GM23338 (cell line): Measurements from ENCODE around the gene ITGB6. TPM values are rescaled to one million over a fixed set of nuclear protein-coding genes. Genes with fewer than 3 reads are reported as not detected.
A peak's percentile ranks its signal among the peaks of the same experiment; 100 is the strongest.

ENCODE experiments used
- ATAC-seq: fragments of 200-7000 bp; cut with Tn5 transposase; 3 replicates; pipeline ENCODE4 v1.9.1; 2020
- DNase-seq: peaks from one replicate; pipeline ENCODE4 v3.0.0-alpha.2; 2015; ENCODE audit warnings: low spot score
- H2AFZ ChIP-seq: fragments of 200-600 bp; sonication (generic); 2 replicates; pipeline ENCODE4 v1.8.0; 2016; ENCODE audit warnings: antibody characterized with exemption, mild to moderate bottlenecking, moderate library complexity
- H3F3A ChIP-seq: fragments of 200-600 bp; sonication (generic); replicated peaks from 2 replicates; pipeline ENCODE4 v1.8.0; 2017; ENCODE audit warnings: antibody characterized with exemption, mixed run types, low read depth
- H3K27ac ChIP-seq: fragments of 200-600 bp; sonication (generic); 2 replicates; pipeline ENCODE4 v1.6.1; 2016; ENCODE audit warnings: low read depth
- H3K27me3 ChIP-seq: fragments of 200-600 bp; sonication (generic); 2 replicates; pipeline ENCODE4 v1.8.0; 2016; ENCODE audit warnings: mild to moderate bottlenecking, mixed run types, moderate library complexity; ENCODE audit not compliant: insufficient read depth
- H3K36me3 ChIP-seq: fragments of 200-600 bp; sonication (generic); 2 replicates; pipeline ENCODE4 v1.8.0; 2016; ENCODE audit warnings: mild to moderate bottlenecking; ENCODE audit not compliant: insufficient read depth
- H3K4me1 ChIP-seq: fragments of 200-600 bp; sonication (generic); 2 replicates; pipeline ENCODE4 v1.8.0; 2016; ENCODE audit warnings: mild to moderate bottlenecking, moderate library complexity; ENCODE audit not compliant: insufficient read depth
- H3K4me2 ChIP-seq: fragments of 200-600 bp; sonication (generic); 2 replicates; pipeline ENCODE4 v1.7.1; 2017; ENCODE audit warnings: mixed run types
- H3K4me3 ChIP-seq: fragments of 200-600 bp; sonication (generic); 2 replicates; pipeline ENCODE4 v1.6.1; 2016; ENCODE audit warnings: mixed run types
- H3K79me2 ChIP-seq: fragments of 200-600 bp; sonication (generic); replicated peaks from 2 replicates; pipeline ENCODE4 v1.8.0; 2017; ENCODE audit warnings: mild to moderate bottlenecking; ENCODE audit not compliant: insufficient read depth
- H3K9me2 ChIP-seq: fragments of 200-600 bp; sonication (generic); 2 replicates; pipeline ENCODE4 v1.8.0; 2017; ENCODE audit not compliant: insufficient read depth
- H4K20me1 ChIP-seq: fragments of 200-600 bp; sonication (generic); replicated peaks from 2 replicates; pipeline ENCODE4 v1.8.0; 2017; ENCODE audit warnings: mild to moderate bottlenecking; ENCODE audit not compliant: insufficient read depth
- H3K27ac Mint-ChIP-seq: 2 replicates; pipeline ENCODE4 v1.8.0; 2020; ENCODE audit warnings: inconsistent platforms, mild to moderate bottlenecking, moderate library complexity, mixed read lengths
- H3K27me3 Mint-ChIP-seq: 3 replicates; pipeline ENCODE4 v1.8.0; 2022; ENCODE audit warnings: low read depth, mild to moderate bottlenecking, moderate library complexity, mixed read lengths, inconsistent platforms; ENCODE audit not compliant: insufficient read depth, poor library complexity
- H3K36me3 Mint-ChIP-seq: 3 replicates; pipeline ENCODE4 v1.8.0; 2021; ENCODE audit warnings: low read depth, mild to moderate bottlenecking, inconsistent platforms, moderate library complexity, mixed read lengths
- H3K4me1 Mint-ChIP-seq: 3 replicates; pipeline ENCODE4 v1.8.0; 2020; ENCODE audit warnings: mild to moderate bottlenecking, inconsistent platforms, mixed read lengths
- H3K4me3 Mint-ChIP-seq: 3 replicates; pipeline ENCODE4 v1.8.0; 2021; ENCODE audit warnings: moderate library complexity, mild to moderate bottlenecking, inconsistent platforms, mixed read lengths
- H3K9me3 Mint-ChIP-seq: 3 replicates; pipeline ENCODE4 v1.8.0; 2020; ENCODE audit warnings: moderate library complexity, mild to moderate bottlenecking, inconsistent platforms, mixed read lengths
- CREB1 ChIP-seq: fragments of 250-450 bp; sonication (Bioruptor Pico); IDR thresholded peaks from 2 replicates; pipeline ENCODE4 v1.5.0; 2020; ENCODE audit warnings: low read depth, mild to moderate bottlenecking, moderate library complexity
- CTCF ChIP-seq, 2 experiments: fragments of 200-600 bp in 1 of 2; sonication (generic) in 1 of 2; conservative IDR thresholded peaks; 2 replicates each; pipeline versions ENCODE4 v1.5.1 to v1.6.1; 2016 to 2017; ENCODE audit warnings: antibody characterized with exemption in 2 of 2, low read depth in 2 of 2, mild to moderate bottlenecking in 2 of 2, moderate library complexity in 1 of 2
- ETS1 ChIP-seq: IDR thresholded peaks from 2 replicates; pipeline ENCODE4 v1.6.1; 2016; ENCODE audit warnings: antibody characterized with exemption
- EZH2 ChIP-seq: fragments of 200-600 bp; sonication (generic); IDR thresholded peaks from one replicate; pipeline ENCODE4 v1.8.0; 2017; ENCODE audit warnings: antibody characterized with exemption, mild to moderate bottlenecking, low read depth; ENCODE audit not compliant: unreplicated experiment
- EZH2phosphoT487 ChIP-seq: fragments of 200-600 bp; sonication (generic); IDR thresholded peaks from one replicate; pipeline ENCODE4 v1.8.1; 2018; ENCODE audit warnings: antibody characterized with exemption; ENCODE audit not compliant: unreplicated experiment
- JUNB ChIP-seq: IDR thresholded peaks from one replicate; pipeline ENCODE4 v1.6.1; 2016; ENCODE audit warnings: antibody characterized with exemption; ENCODE audit not compliant: unreplicated experiment
- NANOG ChIP-seq: IDR thresholded peaks from 2 replicates; pipeline ENCODE4 v1.6.1; 2016; ENCODE audit warnings: antibody characterized with exemption, borderline replicate concordance
- POLR2AphosphoS5 ChIP-seq: IDR thresholded peaks from 2 replicates; pipeline ENCODE4 v1.6.1; 2016; ENCODE audit warnings: antibody characterized with exemption, low read depth
- REST ChIP-seq: IDR thresholded peaks from one replicate; pipeline ENCODE4 v1.6.1; 2018; ENCODE audit warnings: antibody characterized with exemption; ENCODE audit not compliant: unreplicated experiment
- STAT1 ChIP-seq: IDR thresholded peaks from one replicate; pipeline ENCODE4 v1.6.1; 2016; ENCODE audit warnings: antibody characterized with exemption; ENCODE audit not compliant: unreplicated experiment
- ZNF114 ChIP-seq: fragments of 250-450 bp; sonication (Bioruptor Pico); IDR thresholded peaks from 2 replicates; pipeline ENCODE4 v1.5.0; 2020; ENCODE audit warnings: mild to moderate bottlenecking, moderate library complexity
- ZNF331 ChIP-seq: fragments of 250-450 bp; sonication (Bioruptor Pico); IDR thresholded peaks from 2 replicates; pipeline ENCODE4 v1.5.0; 2020; ENCODE audit warnings: low read depth, mild to moderate bottlenecking, moderate library complexity
- ZNF462 ChIP-seq: fragments of 250-450 bp; sonication (Bioruptor Pico); IDR thresholded peaks from 2 replicates; pipeline ENCODE4 v1.5.0; 2020; ENCODE audit warnings: mild to moderate bottlenecking, moderate library complexity
- polyA plus RNA-seq: library from polyadenylated mRNA; unstranded; fragments of >200 nt; fragmentation: Nextera tagmentation; extraction: Ambion mirVana; gene quantifications from 2 replicates; pipeline ENCODE4 v1.2.1, GENCODE V29; 2016
- total RNA-seq: library from RNA; depleted of rRNA; stranded (reverse); fragments of >200 nt; shearing (Covaris generic); gene quantifications from 2 replicates; pipeline ENCODE4 v1.2.3, GENCODE V29; 2014

The ITGB6 gene
- total and polyA plus RNA-seq, 2 experiments from 2014 or later, result not detected

GRCh38 chr2:160227293-160227915 lies 27.3 kb upstream of the ITGB6 start:
- Mint-ChIP-seq H3K4me3 (no peak overlapping the region), H3K27me3 (no peaks in the 10 kb centered on the region), H3K4me1 (peaks cover 4% of the 10 kb centered on the region), H3K27ac (peak overlapping the region; percentile 6; the same call in 1 of the 2 replicates), H3K9me3 (no peaks in the 10 kb centered on the region), H3K36me3 (no peaks in the 10 kb centered on the region)
- ATAC-seq, result no peak
- no peaks in the 10 kb centered on the region for H3K36me3 ChIP-seq
- no peak overlapping the region for H3K4me2 ChIP-seq
- no peak overlapping the region for H3K27ac ChIP-seq
- H3K27me3 ChIP-seq, result no peaks in the 10 kb centered on the region
- DNase-seq, result no peak
- no peaks in the 10 kb centered on the region for H3F3A ChIP-seq
- H3K79me2 ChIP-seq, result no peaks in the 10 kb centered on the region
- 0 out of 2 replicates have a peak, but pooled peaks cover 7% of the 10 kb centered on the region for H3K9me2 ChIP-seq
- TF ChIP-seq REST, result no peak
- TF ChIP-seq EZH2phosphoT487, result no peak
- no peak for TF ChIP-seq POLR2AphosphoS5
- TF ChIP-seq NANOG, result no peak
- TF ChIP-seq JUNB, result no peak
- no peak for TF ChIP-seq EZH2
- no peak for TF ChIP-seq ZNF462
- no peak for TF ChIP-seq CTCF (conservative IDR thresholded peaks at IDR 0.05; ENCODE audit: low read depth in 2 of 2)
- TF ChIP-seq CREB1 (CRISPR knock-in tag), result no peak
- no peak for TF ChIP-seq ETS1
- TF ChIP-seq ZNF331 (CRISPR knock-in tag), result no peak
- no peak for TF ChIP-seq STAT1
- TF ChIP-seq ZNF114, result no peak
- no peaks in the 10 kb centered on the region for H3K4me1 ChIP-seq
- no peak overlapping the region for H3K4me3 ChIP-seq
- H2AFZ ChIP-seq, result no peak overlapping the region
- no peaks in the 10 kb centered on the region for H4K20me1 ChIP-seq
